ENCODE data around the gene WDR27. TPM values are rescaled to one million over a fixed set of nuclear protein-coding genes. Genes with fewer than 3 reads are reported as not detected.
A peak's percentile ranks its signal among the peaks of the same experiment; 100 is the strongest.
"Not testable (repeated sequence)": the region's sequence is repeated elsewhere in the genome, so short reads cannot be mapped to it uniquely, and the experiment has no call there.

The WDR27 gene
- total and polyA plus RNA-seq, 2 experiments from 2014 or later, result 27.7 to 29.7 TPM

DNA sequence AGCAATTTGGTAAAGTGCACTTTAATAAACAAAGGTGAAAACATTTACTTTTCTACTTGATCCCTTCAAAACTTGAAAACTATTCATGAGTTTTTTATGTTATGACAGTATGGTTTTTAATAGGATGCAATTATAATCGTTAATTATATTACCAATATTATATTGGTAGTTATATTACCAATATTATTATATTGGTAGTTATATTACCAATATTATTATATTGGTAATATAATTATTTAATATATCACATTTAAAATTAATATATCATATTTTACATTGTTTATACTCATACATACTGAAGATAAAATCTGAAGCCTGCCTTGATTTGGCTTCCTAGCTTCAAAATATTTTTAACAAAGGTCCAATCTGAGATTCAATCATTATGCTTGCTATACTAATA is 262.1 kb downstream of the WDR27 start:
- Histone ChIP-seq H3K4me2 (no peak overlapping the region), H3K27ac (no peak overlapping the region), H3K27me3 (no peaks in the 10 kb centered on the region), H3K4me1 (ENCODE audit: insufficient read depth) (no peaks in the 10 kb centered on the region), H3K79me2 (no peaks in the 10 kb centered on the region), H4K20me1 (ENCODE audit: insufficient read depth, poor library complexity, severe bottlenecking) (no peaks in the 10 kb centered on the region), H3K9me3 (ENCODE audit: low read depth) (no peaks in the 10 kb centered on the region), H2AFZ (no peak overlapping the region), H3K9me2 (replicated peaks; ENCODE audit: insufficient read depth) (no peaks in the 10 kb centered on the region), H3K36me3 (replicated peaks; ENCODE audit: insufficient read depth, low read depth) (no peaks in the 10 kb centered on the region), H3K4me3 (no peak overlapping the region)
- WGBS (ENCODE audit: low lambda C conversion rate, missing lambda C conversion rate), result 0% methylated on average over 1 of the region's 1 CpG
- DNase-seq (ENCODE audit: low spot score), result no peak
- TF ChIP-seq, protein P1, sequence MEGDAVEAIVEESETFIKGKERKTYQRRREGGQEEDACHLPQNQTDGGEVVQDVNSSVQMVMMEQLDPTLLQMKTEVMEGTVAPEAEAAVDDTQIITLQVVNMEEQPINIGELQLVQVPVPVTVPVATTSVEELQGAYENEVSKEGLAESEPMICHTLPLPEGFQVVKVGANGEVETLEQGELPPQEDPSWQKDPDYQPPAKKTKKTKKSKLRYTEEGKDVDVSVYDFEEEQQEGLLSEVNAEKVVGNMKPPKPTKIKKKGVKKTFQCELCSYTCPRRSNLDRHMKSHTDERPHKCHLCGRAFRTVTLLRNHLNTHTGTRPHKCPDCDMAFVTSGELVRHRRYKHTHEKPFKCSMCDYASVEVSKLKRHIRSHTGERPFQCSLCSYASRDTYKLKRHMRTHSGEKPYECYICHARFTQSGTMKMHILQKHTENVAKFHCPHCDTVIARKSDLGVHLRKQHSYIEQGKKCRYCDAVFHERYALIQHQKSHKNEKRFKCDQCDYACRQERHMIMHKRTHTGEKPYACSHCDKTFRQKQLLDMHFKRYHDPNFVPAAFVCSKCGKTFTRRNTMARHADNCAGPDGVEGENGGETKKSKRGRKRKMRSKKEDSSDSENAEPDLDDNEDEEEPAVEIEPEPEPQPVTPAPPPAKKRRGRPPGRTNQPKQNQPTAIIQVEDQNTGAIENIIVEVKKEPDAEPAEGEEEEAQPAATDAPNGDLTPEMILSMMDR (IDR thresholded peaks at IDR 0.05; ENCODE audit: poor library complexity), result no peak
- TF ChIP-seq EZH2phosphoT487 (IDR thresholded peaks at IDR 0.05; ENCODE audit: low read depth, severe bottlenecking, unreplicated experiment) (no peak), EZH2 (IDR thresholded peaks at IDR 0.05; ENCODE audit: borderline replicate concordance) (no peak)

GRCh38 chr6:169434554-169434953 is 267.3 kb downstream of the WDR27 start:
- DNase-seq (ENCODE audit: low spot score); H3K27me3 ChIP-seq; H3K9me2 ChIP-seq (replicated peaks; ENCODE audit: insufficient read depth); H3K4me3 ChIP-seq; H3K4me2 ChIP-seq; H4K20me1 ChIP-seq (ENCODE audit: insufficient read depth, poor library complexity, severe bottlenecking); H3K36me3 ChIP-seq (replicated peaks; ENCODE audit: insufficient read depth, low read depth); H3K27ac ChIP-seq; H2AFZ ChIP-seq; H3K4me1 ChIP-seq (ENCODE audit: insufficient read depth); H3K79me2 ChIP-seq; H3K9me3 ChIP-seq (ENCODE audit: low read depth): not testable (repeated sequence)

GRCh38 chr6:169429001-169429400 is 272.8 kb downstream of the WDR27 start:
- Histone ChIP-seq H3K4me2 (no peak overlapping the region), H3K4me3 (no peak overlapping the region), H3K36me3 (replicated peaks; ENCODE audit: insufficient read depth, low read depth) (no peaks in the 10 kb centered on the region), H3K27me3 (no peaks in the 10 kb centered on the region), H3K4me1 (ENCODE audit: insufficient read depth) (no peaks in the 10 kb centered on the region), H3K9me3 (ENCODE audit: low read depth) (peaks cover 4% of the 10 kb centered on the region), H4K20me1 (ENCODE audit: insufficient read depth, poor library complexity, severe bottlenecking) (no peaks in the 10 kb centered on the region), H3K9me2 (replicated peaks; ENCODE audit: insufficient read depth) (no peaks in the 10 kb centered on the region), H3K79me2 (no peaks in the 10 kb centered on the region), H3K27ac (no peak overlapping the region), H2AFZ (no peak overlapping the region)
- 90% methylated on average over 11 of the region's 11 CpGs for WGBS (ENCODE audit: low lambda C conversion rate, missing lambda C conversion rate)
- no peak for DNase-seq (ENCODE audit: low spot score)
- TF ChIP-seq, protein P1 (IDR thresholded peaks at IDR 0.05; ENCODE audit: poor library complexity), result no peak
- TF ChIP-seq EZH2phosphoT487 (IDR thresholded peaks at IDR 0.05; ENCODE audit: low read depth, severe bottlenecking, unreplicated experiment) (no peak), EZH2 (IDR thresholded peaks at IDR 0.05; ENCODE audit: borderline replicate concordance) (no peak)

DNA sequence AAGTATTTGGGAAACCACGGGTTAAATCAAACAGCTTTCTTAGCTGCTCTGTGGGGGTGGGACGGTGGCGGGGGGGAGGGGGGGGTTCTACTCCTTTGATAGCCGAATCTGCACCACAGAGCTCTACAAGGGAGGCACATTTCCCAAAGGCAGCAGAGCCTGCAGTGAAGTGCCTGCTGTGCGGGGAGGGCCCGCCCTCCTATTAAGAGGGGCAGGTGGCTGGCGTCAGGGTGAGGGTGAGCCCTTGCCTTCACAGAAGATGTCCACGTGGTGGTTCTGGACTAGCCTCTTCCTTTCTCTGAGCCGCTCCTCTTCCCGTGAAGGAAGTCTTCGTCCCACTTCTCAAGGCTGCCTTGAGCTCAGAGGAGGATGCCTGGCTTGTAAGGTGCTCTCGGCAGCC is 273.3 kb downstream of the WDR27 start:
- H3K9me2 ChIP-seq (replicated peaks; ENCODE audit: insufficient read depth), result no peaks in the 10 kb centered on the region

More for the DNA sequence above, 273.3 kb downstream of the WDR27 start:
- TF ChIP-seq, protein P1 (IDR thresholded peaks at IDR 0.05; ENCODE audit: poor library complexity), result no peak
- TF ChIP-seq EZH2 (IDR thresholded peaks at IDR 0.05; ENCODE audit: borderline replicate concordance) (no peak), EZH2phosphoT487 (IDR thresholded peaks at IDR 0.05; ENCODE audit: low read depth, severe bottlenecking, unreplicated experiment) (no peak)
- Histone ChIP-seq H4K20me1 (ENCODE audit: insufficient read depth, poor library complexity, severe bottlenecking) (no peaks in the 10 kb centered on the region), H3K4me1 (ENCODE audit: insufficient read depth) (no peaks in the 10 kb centered on the region), H3K36me3 (replicated peaks; ENCODE audit: insufficient read depth, low read depth) (no peaks in the 10 kb centered on the region), H3K9me3 (ENCODE audit: low read depth) (peaks cover 4% of the 10 kb centered on the region), H3K4me2 (peak overlapping the region; percentile 4), H3K27ac (peak overlapping the region; percentile 46), H3K79me2 (no peaks in the 10 kb centered on the region), H2AFZ (no peak overlapping the region), H3K4me3 (no peak overlapping the region), H3K27me3 (no peaks in the 10 kb centered on the region)
- no peak for DNase-seq (ENCODE audit: low spot score)
- 54% methylated on average over 12 of the region's 12 CpGs for WGBS (ENCODE audit: low lambda C conversion rate, missing lambda C conversion rate)
